Stimulated activated CD8-positive, alpha-beta memory T cell treated with anti-CD3 and anti-CD28 coated beads, Interleukin-4, amount 100 ng/mL, for 24 hours (primary cell): ENCODE results near the gene SGSM2.
A peak's percentile ranks its signal among the peaks of the same experiment; 100 is the strongest.

Experiments
- DNase-seq: peaks from one replicate; pipeline ENCODE4 v3.0.0-alpha.2; 2020; ENCODE audit warnings: low read depth

SGSM2 gene

DNA sequence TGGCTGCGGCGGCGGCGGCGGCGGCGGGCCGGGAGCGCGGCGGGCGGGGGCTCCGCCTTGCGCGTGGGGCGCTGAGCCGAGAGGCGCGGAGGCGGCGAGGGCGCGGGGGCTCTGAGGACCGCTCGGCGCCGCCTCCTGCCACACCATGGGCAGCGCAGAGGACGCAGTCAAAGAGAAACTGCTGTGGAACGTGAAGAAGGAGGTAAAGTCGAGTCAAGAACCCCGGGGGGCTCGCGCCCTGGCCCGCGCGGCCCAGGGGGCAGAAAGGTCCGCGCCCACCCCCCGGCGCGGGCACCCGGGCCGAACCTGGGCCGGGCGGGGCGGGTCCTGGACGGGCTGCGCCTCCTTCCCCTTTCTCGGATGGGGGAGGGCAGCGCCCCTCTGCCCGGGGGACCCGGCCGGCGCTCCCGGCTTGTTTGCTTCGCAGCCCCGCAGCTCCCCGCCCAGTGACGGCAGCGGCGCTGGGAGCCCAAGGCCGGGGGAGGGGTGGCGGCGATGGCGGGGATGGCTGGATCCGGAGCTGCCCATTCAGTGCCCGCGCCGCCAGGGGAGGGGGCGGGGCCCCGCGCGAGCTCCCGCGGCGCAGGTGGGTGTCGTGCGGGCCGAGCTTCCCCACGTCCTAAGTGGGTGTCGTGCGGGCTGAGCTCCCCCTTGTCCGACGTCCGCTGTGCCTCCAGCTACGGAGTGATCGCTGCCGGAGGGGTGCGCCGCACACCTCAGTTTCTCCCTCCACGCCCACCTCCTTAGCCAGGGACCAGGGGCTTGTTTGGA lies 428 bp downstream of the SGSM2 start:
- DNase-seq: peak; percentile 44

DNA sequence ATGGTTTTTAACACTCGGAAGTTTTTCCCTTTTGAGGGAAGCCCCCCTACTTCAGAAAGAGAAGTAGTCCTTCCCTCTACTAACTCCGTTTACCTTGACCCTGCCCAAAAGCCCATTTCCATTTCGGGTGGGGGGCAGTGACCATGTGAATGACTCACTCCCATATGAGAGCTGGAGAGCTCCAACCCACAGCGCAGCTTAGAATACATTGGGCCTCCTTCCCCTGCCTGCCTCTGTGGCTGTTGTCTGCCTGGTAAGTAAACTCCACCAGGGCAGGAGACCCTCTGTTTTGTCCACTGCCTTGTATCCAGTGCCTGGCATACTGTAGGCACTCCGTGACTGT lies 985 bp downstream of the SGSM2 start:
- no peak for DNase-seq

DNA sequence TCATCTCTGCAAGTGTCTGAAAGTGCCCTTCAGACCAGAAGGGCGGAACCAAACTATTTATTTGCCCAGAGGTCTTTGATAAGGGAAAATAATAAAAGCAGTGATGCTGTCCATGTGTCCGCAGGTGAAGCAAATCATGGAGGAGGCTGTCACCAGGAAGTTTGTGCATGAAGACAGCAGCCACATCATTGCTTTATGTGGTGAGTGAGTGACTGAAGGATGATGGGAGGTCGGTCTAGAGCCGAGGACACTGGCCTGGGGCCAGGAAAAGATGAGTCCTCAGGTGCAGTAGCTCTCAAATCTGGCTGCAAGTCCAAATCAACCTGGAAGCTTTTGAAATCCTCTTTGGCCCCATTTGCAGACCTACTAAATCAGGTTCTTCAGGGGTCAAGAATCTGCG lies 6.1 kb downstream of the SGSM2 start:
- DNase-seq: peak; percentile 50

DNA sequence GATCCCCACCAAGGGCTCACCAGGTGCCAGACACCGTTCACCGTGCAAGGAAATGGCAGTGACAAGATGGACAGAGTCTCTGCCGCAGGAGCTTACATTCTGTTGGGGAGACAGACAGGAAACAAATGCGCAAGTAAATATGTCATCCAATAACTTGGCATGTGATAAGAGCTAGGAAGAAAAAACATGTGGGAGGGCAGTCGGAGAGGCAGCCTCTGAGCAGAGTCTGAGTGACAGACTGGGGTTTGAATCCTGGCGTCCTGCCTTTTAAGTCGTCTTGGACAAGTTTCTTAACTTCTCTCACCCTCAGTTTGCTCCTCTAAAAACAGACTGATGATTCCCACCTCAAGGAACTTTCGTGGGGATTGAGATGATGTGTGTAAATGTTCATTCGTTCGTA lies 7.2 kb downstream of the SGSM2 start:
- no peak for DNase-seq

DNA sequence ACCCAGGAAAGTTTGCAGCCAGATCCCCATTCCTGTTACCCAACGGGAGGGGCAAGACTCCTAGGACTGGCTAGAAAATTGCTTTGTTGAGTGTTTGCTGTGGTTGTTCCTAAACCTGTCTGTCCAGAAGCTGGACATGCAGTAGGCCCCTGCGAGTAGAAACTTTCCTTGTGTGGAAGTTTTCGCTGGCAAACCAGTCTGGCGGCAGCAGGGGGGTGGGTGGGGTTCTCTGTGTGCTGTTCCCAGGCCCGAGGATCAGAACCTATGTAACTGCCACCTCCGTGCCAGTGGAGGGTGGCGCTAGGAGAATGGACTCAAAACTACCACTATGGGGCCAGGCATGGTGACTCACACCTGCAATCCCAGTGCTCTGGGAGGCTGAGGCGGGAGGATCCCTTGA lies 9.2 kb downstream of the SGSM2 start:
- no peak for DNase-seq

DNA sequence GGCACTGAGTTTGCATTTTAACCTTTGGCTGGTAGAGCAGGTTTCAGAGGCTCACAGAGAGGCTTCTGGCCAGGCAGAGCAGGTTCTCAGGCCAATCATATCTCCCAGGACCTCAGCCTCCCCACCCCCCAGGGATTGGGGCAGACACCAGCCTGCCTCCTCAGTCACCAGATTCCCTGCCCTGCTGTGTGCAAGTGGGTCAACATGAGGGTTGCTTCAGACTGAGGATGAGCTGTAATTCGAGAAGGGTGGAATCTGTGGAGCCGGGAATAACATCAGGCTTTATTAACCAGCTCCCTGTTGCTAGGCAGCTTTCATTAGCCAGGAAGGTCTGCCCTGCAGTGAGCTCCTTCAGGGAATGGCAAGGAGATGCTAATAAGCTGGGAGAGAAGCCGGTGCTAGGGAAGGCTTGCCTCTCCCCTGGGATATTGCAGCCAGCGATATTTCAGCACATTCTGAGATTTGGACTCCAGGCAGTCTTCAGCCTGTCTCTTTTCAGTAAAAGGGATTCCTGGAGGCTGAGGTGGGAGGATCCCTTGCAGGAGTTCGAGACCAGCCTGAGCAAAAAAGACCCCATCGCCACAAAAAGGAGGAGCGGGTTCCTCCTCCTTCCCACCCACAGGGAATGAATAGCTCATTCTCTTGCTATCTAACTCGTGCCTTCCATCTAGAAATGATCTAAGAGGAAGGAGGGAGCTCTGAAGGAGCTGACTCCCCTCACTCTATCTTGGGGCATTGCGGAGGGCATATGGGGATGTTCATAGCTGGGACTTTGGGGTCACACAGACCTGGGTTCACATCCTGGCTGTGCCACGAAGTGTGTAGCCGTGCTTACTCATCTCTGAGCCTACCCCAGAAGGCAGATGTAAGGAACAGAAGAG lies 10.7 kb downstream of the SGSM2 start:
- DNase-seq: no peak

DNA sequence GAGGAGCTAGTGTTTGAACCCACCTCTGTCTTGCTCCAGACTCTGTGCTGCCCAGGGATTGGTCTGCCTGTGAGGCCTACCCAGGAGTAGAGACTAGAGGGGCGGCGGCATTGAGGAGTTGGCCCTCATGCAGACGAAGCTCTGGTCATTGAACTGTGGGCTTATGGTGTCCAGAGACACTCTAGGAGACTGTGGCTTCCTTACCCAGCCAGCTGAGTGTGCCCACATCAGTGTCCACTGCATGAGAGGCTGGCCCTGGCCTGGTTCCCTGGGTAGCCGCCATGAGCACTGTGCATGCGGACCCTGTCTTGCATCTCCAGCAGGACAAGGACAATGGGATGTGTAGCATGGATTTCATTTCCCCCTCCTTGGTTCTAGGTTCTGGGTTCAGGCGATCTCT lies 14.0 kb downstream of the SGSM2 start:
- DNase-seq: no peak

DNA sequence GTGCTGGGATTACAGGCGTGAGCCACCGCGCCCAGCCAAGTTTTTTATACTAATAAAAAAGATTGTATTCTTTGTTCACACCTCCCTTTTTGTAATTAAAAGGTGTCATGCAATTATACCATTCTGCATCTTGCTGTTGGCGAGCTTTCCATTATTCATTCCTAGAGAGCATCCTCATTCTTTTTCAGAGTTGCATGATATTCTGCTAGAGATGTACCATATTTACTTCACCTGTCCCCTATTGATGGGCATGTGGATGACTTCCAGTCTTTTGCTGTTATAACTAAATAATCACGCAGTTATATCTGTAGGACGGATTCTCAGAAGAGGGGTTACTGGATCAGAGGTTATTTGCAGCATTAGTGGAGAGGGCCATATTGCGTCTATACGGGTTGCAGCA lies 17.0 kb downstream of the SGSM2 start:
- DNase-seq: no peak

DNA sequence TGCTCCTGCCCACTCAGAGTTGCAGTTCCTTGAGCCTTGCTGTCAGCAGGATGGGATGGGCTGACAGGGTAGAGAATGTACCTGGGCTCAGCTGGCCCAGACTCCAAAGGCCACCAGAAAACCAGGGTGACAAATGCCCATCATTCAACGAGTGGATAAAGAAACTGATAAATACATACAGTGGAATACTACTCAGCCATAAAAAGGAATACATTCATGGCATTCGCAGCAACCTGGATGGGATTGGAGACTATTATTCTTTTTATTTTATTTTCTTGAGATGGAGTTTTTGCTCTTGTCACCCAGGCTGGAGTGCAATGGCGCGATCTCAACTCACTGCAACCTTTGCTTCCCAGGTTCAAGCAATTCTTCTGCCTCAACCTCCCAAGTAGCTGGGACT lies 19.9 kb downstream of the SGSM2 start:
- no peak for DNase-seq

DNA sequence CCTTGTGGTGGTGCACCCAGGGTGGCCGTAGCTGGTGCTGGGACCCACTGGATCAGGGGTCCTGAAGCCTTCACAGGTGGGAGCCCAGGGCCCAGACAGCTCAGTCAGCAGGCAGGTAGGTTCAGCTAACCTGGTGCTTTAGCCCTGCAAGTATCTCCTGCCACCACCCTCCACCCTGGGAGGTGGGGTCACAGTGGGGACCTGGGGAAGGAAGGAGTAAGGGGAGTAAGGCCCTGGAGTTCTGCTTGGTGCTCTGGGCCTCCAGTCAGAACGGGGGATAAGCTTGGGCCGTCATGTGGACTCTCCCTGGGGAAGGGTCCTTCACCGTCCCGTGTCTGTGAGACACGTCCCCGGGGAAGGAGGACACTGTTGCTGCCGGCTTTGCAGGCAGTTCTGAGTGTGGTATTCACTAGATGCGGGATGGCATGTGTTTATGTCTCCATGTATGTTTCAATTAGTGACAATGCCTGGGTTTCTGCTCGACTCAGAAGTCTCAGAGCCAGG lies 20.7 kb downstream of the SGSM2 start:
- no peak for DNase-seq

DNA sequence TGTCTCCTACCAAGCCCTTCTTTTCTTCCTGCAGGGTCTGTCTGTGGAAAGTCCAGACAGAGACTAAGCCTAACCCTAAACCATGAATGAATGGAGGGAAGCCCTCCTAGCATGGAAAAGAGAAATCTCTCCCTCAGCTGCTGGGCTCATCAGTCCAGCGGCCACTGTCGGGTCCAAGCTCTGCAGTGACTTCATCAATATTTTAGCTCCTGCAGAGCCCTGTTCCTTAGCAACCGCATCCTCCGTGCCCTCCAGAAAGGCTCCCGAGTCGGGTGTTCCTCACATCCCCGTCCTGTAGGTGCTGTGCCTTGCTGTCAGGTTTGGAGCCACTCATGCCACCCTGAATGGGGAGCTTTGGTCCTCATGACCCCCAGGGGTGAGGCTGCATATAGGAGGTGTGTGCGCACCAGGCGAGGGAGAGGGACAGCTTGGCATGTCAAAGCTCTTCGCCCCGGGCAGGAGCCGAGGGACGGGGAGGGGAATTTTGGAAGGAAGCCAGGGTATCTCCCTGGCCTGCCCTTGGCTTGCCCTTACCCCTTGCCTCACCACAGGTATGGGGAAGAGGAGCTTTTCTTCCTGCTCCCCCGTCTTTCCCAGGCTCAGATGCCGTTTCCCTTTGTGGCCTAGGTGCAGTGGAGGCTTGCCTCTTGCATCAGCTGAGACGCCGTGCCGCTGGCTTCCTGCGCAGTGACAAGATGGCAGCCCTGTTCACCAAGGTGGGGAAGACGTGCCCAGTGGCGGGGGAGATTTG lies 23.9 kb downstream of the SGSM2 start:
- no peak for DNase-seq

DNA sequence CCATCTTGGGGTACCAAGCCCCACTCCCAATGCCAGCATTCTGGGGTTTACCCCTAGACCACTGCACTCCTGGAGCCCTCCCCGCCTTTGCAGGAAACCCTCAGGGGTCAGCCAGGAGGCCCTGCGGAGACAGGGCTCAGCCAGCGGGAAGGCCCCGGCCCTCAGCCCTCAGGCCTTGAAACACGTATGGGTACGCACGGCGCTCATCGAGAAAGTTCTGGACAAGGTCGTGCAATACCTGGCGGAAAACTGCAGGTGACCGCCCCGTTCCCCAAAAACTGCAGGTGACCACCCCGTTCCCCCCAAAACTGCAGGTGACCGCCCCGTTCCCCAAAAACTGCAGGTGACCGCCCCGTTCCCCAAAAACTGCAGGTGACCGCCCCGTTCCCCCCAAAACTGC lies 24.7 kb downstream of the SGSM2 start:
- DNase-seq: no peak

DNA sequence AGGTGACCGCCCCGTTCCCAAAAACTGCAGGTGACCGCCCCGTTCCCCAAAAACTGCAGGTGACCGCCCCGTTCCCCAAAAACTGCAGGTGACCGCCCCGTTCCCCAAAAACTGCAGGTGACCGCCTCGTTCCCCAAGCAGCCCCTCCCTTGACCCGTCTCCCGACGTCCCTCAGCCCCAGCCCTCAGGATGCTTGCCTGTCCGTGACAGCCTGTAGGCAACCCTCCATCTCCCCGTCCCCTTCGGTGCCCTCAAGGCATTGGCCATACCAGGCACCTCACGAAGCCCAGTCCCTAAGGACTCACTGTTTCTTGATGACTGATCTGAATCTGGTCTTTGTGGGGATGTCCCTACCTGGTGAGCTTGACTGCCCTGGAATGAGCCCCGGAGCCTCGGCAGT lies 25.1 kb downstream of the SGSM2 start:
- no peak for DNase-seq

DNA sequence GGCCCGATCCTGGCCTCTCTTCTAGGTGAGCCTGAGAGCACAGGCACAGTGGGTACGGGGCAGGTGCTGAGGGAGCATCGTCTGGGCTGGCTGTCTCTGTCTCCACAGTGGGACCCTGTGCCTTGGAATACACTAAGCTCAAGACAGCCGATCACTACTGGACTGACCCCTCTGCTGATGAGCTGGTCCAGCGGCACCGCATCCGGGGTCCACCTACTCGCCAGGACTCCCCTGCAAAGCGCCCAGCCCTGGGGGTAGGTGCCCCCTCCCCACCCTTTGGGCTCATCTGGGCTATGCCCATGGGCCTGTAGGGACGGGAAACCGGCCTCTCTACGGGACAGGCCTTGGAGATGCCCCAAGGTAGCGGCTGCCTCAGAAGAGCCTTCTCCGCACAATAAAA lies 25.6 kb downstream of the SGSM2 start:
- no peak for DNase-seq

DNA sequence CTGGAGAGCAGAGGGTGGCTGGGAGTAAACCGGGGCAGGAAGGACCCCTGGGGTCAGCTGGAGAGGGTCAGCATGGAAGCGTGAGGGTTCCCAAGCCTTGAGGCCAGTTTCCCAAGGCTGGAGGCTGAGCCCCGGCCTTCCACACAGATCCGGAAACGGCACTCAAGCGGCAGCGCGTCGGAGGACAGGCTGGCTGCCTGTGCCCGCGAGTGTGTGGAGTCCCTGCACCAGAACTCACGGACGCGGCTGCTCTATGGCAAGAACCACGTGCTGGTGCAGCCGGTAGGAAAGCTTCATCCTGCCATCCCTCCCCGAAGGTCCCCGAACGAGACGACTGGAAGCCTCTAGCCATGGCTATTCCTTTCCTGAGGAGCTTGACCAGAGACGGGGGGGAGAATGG lies 26.0 kb downstream of the SGSM2 start:
- no peak for DNase-seq

DNA sequence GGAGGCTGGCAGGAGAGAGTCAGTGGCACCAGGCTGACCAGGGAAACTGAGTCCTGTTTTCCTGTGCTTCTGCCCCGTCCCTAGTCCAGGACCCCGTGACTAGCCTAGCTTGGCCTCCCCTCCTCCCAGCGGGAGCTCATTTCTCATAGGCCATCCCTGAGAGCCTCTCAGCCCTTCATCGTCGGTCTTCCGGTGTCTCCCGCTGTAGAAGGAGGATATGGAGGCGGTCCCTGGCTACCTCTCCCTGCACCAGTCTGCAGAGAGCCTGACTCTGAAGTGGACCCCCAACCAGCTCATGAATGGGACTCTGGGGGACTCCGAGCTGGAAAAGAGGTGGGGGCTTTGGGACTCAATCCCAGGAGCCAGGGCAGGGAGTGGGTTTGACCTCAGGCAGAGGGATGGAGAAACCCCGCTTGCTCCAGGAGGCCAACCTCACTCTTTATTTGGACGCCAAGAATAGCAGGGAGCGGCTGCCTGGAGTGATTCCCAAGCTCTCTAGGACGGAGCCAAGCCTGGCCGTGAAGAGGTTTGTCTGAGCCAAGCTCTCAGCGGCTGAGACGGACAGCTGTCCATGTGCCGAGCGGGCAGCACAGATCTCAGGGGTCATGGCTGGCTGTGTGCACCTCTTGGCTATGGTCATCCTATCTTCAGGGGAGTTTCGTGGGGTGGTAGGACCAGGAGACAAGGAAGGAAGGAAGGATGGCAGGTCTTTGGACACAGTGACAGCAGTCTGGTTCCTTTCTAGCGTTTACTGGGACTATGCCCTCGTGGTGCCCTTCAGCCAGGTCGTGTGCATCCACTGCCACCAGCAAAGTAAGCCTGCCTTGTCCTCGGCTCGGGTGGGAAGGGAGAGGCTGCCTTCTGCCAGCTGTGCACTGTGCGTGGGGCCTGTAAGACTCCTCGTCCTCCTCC lies 26.8 kb downstream of the SGSM2 start:
- no peak for DNase-seq

DNA sequence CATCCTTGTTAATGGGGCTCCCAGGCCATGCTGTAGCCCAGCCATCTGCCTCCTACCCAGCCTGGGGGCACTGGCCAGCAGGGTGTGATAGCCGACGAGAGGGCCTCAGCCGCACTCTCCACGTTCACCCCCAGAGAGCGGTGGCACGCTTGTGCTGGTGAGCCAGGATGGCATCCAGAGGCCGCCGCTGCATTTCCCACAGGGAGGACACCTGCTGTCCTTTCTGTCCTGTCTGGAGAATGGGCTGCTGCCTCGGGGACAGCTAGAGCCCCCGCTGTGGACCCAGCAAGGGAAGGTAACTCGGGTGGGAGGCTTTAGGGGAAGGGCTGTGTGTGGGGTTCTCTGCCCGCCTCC lies 27.4 kb downstream of the SGSM2 start:
- DNase-seq: no peak

DNA sequence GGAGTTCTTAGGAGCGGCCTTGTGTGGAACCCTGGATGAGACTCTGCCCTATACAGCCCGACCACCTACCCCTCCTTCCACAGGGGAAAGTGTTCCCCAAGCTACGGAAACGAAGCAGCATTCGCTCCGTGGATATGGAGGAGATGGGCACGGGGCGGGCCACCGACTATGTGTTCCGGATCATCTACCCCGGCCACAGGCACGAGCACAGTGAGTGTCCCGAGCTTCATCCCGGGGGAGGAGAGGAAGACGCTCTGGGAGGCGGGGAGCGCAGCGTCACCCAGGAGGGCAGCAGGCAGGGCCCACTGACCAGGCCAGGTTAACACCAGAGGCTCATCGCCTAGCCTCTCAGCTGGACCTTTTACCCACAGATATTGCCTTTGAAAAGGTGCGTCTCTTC lies 27.8 kb downstream of the SGSM2 start:
- no peak for DNase-seq

DNA sequence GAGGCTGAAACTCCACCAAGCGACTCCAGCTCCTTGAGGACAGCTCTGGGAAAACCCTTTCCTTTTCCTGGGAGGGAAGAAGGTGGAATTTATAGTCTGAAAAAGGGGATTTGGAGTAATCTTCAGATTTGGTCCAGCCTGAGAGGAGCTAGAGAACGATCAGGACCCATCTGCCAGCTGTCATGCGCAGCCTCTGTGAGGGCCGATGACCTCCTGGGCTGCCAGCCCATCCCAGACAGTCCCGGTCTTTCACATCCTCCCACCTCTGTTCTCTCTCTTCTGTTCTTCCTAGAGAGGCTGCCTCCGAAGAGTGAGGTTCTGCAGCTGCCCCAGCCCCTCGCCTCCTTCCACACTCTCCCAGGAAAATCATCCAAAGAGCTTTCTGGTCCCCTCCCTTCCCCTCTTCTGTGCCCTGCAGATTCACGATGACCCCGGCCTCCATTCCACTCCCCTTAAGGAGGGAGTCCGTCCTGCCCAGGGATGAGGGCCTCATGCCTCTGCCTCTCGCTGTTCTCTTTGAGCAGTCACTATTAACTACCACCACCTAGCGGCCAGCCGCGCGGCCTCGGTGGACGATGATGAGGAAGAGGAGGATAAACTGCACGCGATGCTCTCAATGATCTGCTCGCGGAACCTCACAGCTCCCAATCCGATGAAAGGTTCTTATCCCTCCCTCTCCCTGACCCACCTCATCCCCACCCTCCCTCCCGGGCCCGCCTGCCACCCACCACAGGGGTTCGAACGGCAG lies 29.6 kb downstream of the SGSM2 start:
- no peak for DNase-seq

DNA sequence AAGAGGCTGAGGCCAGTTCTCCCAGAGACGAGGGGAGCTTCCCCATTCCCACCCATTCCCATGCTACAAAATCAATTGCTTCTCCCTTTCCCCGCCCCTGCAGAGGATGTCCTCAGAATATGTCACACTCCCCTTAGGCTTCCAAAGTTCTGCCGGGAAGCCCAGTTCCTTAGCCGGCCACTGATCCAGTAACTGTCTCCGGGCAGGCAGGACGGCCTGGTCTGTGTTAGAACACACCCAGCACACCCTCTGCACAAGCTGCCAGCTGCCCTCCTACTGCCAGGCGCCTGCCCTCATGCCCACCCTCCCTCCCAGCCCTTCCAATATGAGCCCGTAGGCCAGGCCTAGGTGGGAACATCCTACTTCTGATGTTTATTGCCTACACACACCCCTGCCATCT lies 31.1 kb downstream of the SGSM2 start:
- DNase-seq: no peak

DNA sequence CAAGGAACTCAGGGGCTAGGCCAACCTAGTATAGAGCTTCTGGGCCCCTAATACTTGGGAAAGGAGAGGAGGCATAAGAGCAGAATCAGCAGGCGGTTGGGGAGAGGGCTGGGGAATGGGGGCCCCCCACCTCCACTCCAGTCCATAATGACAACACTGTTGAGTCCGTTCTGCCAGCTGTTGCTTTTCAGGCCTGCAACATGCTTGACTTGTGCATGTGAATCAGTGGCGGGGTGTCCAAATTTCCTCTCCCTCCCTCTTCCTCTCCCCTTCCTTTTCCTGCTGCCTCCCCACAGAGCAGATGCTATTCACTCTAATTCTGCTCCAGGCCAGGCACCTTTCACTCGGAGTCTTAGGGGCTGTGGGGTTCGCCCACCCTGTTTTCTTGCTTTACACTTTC lies 31.7 kb downstream of the SGSM2 start:
- DNase-seq: no peak
